PFSK-1 (cell line): ENCODE measurements around the gene CSF1.

Source experiments
- FOXP2 ChIP-seq: optimal IDR thresholded peaks from 2 replicates; pipeline ENCODE3; 2011; ENCODE audit warnings: borderline replicate concordance, control low read depth, inconsistent platforms; ENCODE audit not compliant: insufficient read depth; ENCODE audit errors: extremely low read length, extremely low read depth
- POLR2AphosphoS5 ChIP-seq: IDR thresholded peaks from 2 replicates; pipeline ENCODE4 v1.6.1; 2012; ENCODE audit warnings: low read depth, mild to moderate bottlenecking, control low read depth, low read length, moderate library complexity
- SIN3A ChIP-seq: IDR thresholded peaks from 2 replicates; pipeline ENCODE4 v1.6.1; 2012; ENCODE audit warnings: mild to moderate bottlenecking, low read length, moderate library complexity, borderline replicate concordance; ENCODE audit not compliant: insufficient read depth
- TAF1 ChIP-seq: IDR thresholded peaks from 2 replicates; pipeline ENCODE4 v1.6.1; 2012; ENCODE audit warnings: low read length, control low read depth, borderline replicate concordance; ENCODE audit not compliant: insufficient read depth
- TF ChIP-seq, protein P1 (sequence below), 2 experiments: IDR thresholded peaks; 2 replicates each; pipeline versions ENCODE4 v1.6.1 to v1.8.0; 2011 to 2012; ENCODE audit warnings: low read depth in 2 of 2, low read length in 2 of 2, control low read depth in 1 of 2, inconsistent platforms in 1 of 2, mild to moderate bottlenecking in 1 of 2, moderate library complexity in 1 of 2; ENCODE audit not compliant: insufficient read depth in 1 of 2

DNA sequence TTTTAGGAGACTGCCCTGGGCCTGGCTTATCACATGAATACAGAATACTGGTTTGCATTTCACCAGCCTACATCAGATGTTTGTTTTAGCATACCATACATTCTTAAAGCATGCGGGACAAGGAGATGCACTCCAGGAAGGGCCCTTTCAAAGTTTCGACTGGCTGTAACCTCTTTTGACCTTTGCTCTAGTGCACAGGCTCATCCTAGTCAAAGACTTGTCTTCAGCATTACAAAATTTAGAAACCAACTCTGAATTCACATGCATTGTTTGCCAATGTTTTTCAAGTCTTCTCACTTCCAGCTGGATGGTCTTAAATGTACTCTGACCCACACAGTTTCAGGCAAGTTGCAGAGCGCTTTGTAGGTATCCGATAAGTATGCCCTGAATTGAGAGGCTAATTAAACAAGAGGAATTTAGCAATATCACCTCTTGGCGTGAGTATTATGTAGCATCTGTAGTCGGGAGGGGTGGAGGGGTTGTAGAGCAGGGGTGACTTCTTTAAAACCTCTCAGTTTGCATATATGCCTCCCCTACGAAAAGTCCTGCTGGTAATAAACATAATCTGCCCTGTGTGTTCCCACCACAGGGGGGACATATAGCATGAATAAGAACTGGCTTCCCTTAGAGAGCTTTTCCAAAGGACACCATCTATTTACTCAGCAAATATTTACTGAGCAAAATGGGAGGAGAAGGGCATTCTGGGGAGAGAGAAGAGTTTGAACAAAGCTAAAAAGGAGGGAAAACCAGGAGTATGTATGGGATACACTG lies 49.5 kb downstream of the CSF1 start:
- no peak for TF ChIP-seq POLR2AphosphoS5
- no peak for TF ChIP-seq TAF1
- TF ChIP-seq, protein P1, sequence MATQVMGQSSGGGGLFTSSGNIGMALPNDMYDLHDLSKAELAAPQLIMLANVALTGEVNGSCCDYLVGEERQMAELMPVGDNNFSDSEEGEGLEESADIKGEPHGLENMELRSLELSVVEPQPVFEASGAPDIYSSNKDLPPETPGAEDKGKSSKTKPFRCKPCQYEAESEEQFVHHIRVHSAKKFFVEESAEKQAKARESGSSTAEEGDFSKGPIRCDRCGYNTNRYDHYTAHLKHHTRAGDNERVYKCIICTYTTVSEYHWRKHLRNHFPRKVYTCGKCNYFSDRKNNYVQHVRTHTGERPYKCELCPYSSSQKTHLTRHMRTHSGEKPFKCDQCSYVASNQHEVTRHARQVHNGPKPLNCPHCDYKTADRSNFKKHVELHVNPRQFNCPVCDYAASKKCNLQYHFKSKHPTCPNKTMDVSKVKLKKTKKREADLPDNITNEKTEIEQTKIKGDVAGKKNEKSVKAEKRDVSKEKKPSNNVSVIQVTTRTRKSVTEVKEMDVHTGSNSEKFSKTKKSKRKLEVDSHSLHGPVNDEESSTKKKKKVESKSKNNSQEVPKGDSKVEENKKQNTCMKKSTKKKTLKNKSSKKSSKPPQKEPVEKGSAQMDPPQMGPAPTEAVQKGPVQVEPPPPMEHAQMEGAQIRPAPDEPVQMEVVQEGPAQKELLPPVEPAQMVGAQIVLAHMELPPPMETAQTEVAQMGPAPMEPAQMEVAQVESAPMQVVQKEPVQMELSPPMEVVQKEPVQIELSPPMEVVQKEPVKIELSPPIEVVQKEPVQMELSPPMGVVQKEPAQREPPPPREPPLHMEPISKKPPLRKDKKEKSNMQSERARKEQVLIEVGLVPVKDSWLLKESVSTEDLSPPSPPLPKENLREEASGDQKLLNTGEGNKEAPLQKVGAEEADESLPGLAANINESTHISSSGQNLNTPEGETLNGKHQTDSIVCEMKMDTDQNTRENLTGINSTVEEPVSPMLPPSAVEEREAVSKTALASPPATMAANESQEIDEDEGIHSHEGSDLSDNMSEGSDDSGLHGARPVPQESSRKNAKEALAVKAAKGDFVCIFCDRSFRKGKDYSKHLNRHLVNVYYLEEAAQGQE (IDR thresholded peaks at IDR 0.05; ENCODE audit: insufficient read depth in 1 of 2, low read depth in 2 of 2, low read length in 2 of 2) = no peak
- TF ChIP-seq SIN3A = no peak
- TF ChIP-seq FOXP2 = no peak
